Hematopoietic multipotent progenitor cell treated with erythropoietin and hydrocortisone succinate and interleukin-3 and kit ligand, for 4 days (in vitro differentiated cells): ENCODE data around the gene OPCML.

Experiments
- DNase-seq: peaks from one replicate; pipeline ENCODE4 v3.0.0-alpha.2; 2015

OPCML gene

GRCh38 chr11:133224271-133224670 lies 308.0 kb downstream of the OPCML start:
- no peak for DNase-seq

- no peak for DNase-seq
Observed at GRCh38 chr11:133222425-133223330, 309.6 kb downstream of the OPCML start.

- peak; percentile 13 for DNase-seq
Observed at GRCh38 chr11:133219543-133219942, 312.8 kb downstream of the OPCML start.

GRCh38 chr11:133216813-133217212 lies 315.5 kb downstream of the OPCML start:
- DNase-seq, result no peak

- no peak for DNase-seq
Observed at GRCh38 chr11:133215596-133216230, 316.6 kb downstream of the OPCML start.

- no peak for DNase-seq
Observed at GRCh38 chr11:133214646-133215045, 317.7 kb downstream of the OPCML start.

GRCh38 chr11:133212201-133212600 lies 320.1 kb downstream of the OPCML start:
- no peak for DNase-seq

- no peak for DNase-seq
Observed at GRCh38 chr11:133207995-133208394, 324.3 kb downstream of the OPCML start.

- no peak for DNase-seq
Observed at GRCh38 chr11:133206313-133207005, 325.8 kb downstream of the OPCML start.

- DNase-seq, result no peak
Observed at GRCh38 chr11:133204158-133204557, 328.1 kb downstream of the OPCML start.

- no peak for DNase-seq
Observed at GRCh38 chr11:133202816-133203215, 329.5 kb downstream of the OPCML start.

- DNase-seq, result no peak
Observed at GRCh38 chr11:133198438-133198837, 333.9 kb downstream of the OPCML start.

- no peak for DNase-seq
Observed at GRCh38 chr11:133197425-133197824, 334.9 kb downstream of the OPCML start.

GRCh38 chr11:133191931-133192330 lies 340.4 kb downstream of the OPCML start:
- no peak for DNase-seq

GRCh38 chr11:133181667-133182066 lies 350.6 kb downstream of the OPCML start:
- no peak for DNase-seq

- DNase-seq, result no peak
Observed at GRCh38 chr11:133181066-133181465, 351.2 kb downstream of the OPCML start.

- no peak for DNase-seq
Observed at GRCh38 chr11:133180201-133180600, 352.1 kb downstream of the OPCML start.

GRCh38 chr11:133176748-133177147 lies 355.6 kb downstream of the OPCML start:
- DNase-seq, result no peak

- no peak for DNase-seq
Observed at GRCh38 chr11:133175103-133175502, 357.2 kb downstream of the OPCML start.

- no peak for DNase-seq
Observed at GRCh38 chr11:133173810-133174412, 358.4 kb downstream of the OPCML start.

- no peak for DNase-seq
Observed at GRCh38 chr11:133172349-133172748, 360.0 kb downstream of the OPCML start.

- DNase-seq, result no peak
Observed at GRCh38 chr11:133171374-133171773, 360.9 kb downstream of the OPCML start.

GRCh38 chr11:133168016-133168415 lies 364.3 kb downstream of the OPCML start:
- no peak for DNase-seq
